Right cardiac atrium (tissue), 5 donors: ENCODE results near the gene RBM26. TPM values are rescaled to one million over a fixed set of nuclear protein-coding genes. Genes with fewer than 3 reads are reported as not detected.

Experiments
- ATAC-seq, 2 donors: fragments of 200-7000 bp; cut with Tn5 transposase; one replicate each; pipeline versions ENCODE4 v1.8.0 to v1.9.1; 2020; ENCODE audit warnings: moderate library complexity in 2 of 2, mild to moderate bottlenecking in 1 of 2
- DNase-seq, 3 donors: peaks; one replicate each; pipeline ENCODE4 v3.0.0-alpha.2; 2020
- H3K27ac ChIP-seq: one replicate; pipeline ENCODE4 v1.5.1; 2013; ENCODE audit warnings: mild to moderate bottlenecking, low read length, control low read depth, moderate library complexity
- H3K27me3 ChIP-seq: one replicate; pipeline ENCODE4 v1.6.1; 2013; ENCODE audit not compliant: control insufficient read depth, insufficient read depth
- H3K4me1 ChIP-seq: one replicate; pipeline ENCODE4 v1.6.1; 2013; ENCODE audit warnings: low read length; ENCODE audit not compliant: control insufficient read depth, insufficient read depth
- H3K4me3 ChIP-seq: one replicate; pipeline ENCODE4 v1.5.1; 2013; ENCODE audit warnings: low read length, control low read depth
- H3K9me3 ChIP-seq: one replicate; pipeline ENCODE4 v1.6.1; 2013; ENCODE audit warnings: low read length; ENCODE audit not compliant: control insufficient read depth
- WGBS: extraction: QIAGEN DNeasy Blood & Tissue Kit; methylation state at CpG from one replicate; pipeline ENCODE4 v1.1.7; 2013; 5-methylcytosine and 5-hydroxymethylcytosine counted together
- intact Hi-C, 4 donors: fragments of 100-400 bp; cut with DNase I; formaldehyde crosslinking; loops; one replicate each; pipeline versions ENCODE4 v1.11.0 to v1.14.0; 2022 to 2023
- polyA plus RNA-seq: library from polyadenylated mRNA; stranded (reverse); fragments of 200-250 nt; gene quantifications from one replicate; pipeline ENCODE4 v1.2.3, GENCODE V29; 2013
- total RNA-seq, 4 donors: library from RNA; stranded (reverse); fragmentation: NEBNext Ultra II Directional; extraction: Animal tissue kit (Norgen Biotek cat#: 25700); gene quantifications; one replicate each; pipeline ENCODE4 v1.2.1, GENCODE V29; 2021
- donor health status: healthy with polysubstance abuse.
- donor health status: DM: no; HTN: yes; CAD: no.
- donor health status: DM: no; HTN: no; CAD: no.
- donor health status: DM: no; HTN: yes; CAD: no; lungs with severe emphysema.
- donor health status: DM: yes; HTN: yes; CAD: no.

Gene RBM26
- total and polyA plus RNA-seq, 5 donors, result 14.5 to 28.2 (median 26.6) TPM

DNA sequence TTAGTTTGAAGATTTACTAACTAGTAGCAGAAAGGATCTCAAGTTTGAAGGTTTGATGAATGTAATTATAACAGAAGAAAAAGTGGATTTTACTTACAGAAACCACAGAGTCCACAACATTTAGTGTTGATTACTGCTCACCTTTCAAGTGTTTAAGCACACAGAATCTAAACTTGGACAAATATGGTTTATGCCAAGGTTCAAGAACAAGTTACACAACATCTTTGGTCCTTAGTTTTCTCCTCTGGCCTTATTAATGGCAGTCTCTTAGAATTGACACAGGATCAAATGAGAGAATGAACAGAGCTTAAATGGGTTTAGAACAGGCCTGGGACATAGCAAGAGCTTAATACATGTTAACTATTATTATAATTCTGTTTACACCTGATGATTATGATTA, 133.0 kb downstream of the RBM26 start:
- ATAC-seq, result no peak
- Histone ChIP-seq H3K4me1 (no peaks in the 10 kb centered on the region), H3K9me3 (no peaks in the 10 kb centered on the region), H3K27me3 (no peaks in the 10 kb centered on the region), H3K27ac (no peak overlapping the region), H3K4me3 (no peak overlapping the region)
- no peak for DNase-seq
- intact Hi-C loops, result no loop called here

GRCh38 chr13:79271616-79272015, 134.4 kb downstream of the RBM26 start:
- H3K4me3 ChIP-seq, result no peak overlapping the region
- H3K27me3 ChIP-seq, result no peaks in the 10 kb centered on the region
- no peaks in the 10 kb centered on the region for H3K4me1 ChIP-seq
- H3K9me3 ChIP-seq, result no peaks in the 10 kb centered on the region
- H3K27ac ChIP-seq, result no peak overlapping the region
- ATAC-seq (no peak), DNase-seq (no peak)
- WGBS, result 36% methylated on average over 1 of the region's 1 CpG
- intact Hi-C loops, result no loop called here

- no peaks in the 10 kb centered on the region for H3K9me3 ChIP-seq
- DNase-seq (no peak), ATAC-seq (no peak)
- H3K4me1 ChIP-seq, result no peaks in the 10 kb centered on the region
- intact Hi-C loops, result no loop called here
- WGBS, result 77% methylated on average over 3 of the region's 3 CpGs
- H3K27me3 ChIP-seq, result no peaks in the 10 kb centered on the region
- H3K4me3 ChIP-seq, result no peak overlapping the region
- H3K27ac ChIP-seq, result no peak overlapping the region
These were observed 135.2 kb downstream of the RBM26 start for GRCh38 chr13:79270859-79271258.

Other genes with a start within 250 kb of the RBM26 start
- 10 to 100 TPM; 37.6 to 48.7 (median 41.6) TPM for gene NDFIP2, start 74.9 kb upstream of the RBM26 start, total RNA-seq
- gene NDFIP2, start 74.9 kb upstream of the RBM26 start, polyA plus RNA-seq, result 29.0 TPM